Smooth muscle cell (in vitro differentiated cells): ENCODE data around the gene TNS3. TPM values are rescaled to one million over a fixed set of nuclear protein-coding genes. Genes with fewer than 3 reads are reported as not detected.
A peak's percentile ranks its signal among the peaks of the same experiment; 100 is the strongest.

Experiments used
- DNase-seq: peaks from one replicate; lab custom pipeline; 2025; ENCODE audit not compliant: unreplicated experiment; lab: John Stamatoyannopoulos, UW
- H2AFZ ChIP-seq: fragments of 200-600 bp; sonication (generic); 2 replicates; pipeline ENCODE4 v1.6.0; 2016; ENCODE audit warnings: antibody characterized with exemption, low read depth, mild to moderate bottlenecking
- H3F3A ChIP-seq: fragments of 200-600 bp; sonication (generic); 2 replicates; pipeline ENCODE4 v1.6.0; 2017; ENCODE audit warnings: antibody characterized with exemption, low read depth
- H3K27ac ChIP-seq: fragments of 200-600 bp; sonication (generic); 2 replicates; pipeline ENCODE4 v1.5.1; 2016; ENCODE audit warnings: low read depth, mild to moderate bottlenecking
- H3K27me3 ChIP-seq: fragments of 200-600 bp; sonication (generic); 2 replicates; pipeline ENCODE4 v1.6.1; 2016; ENCODE audit warnings: low read depth, mild to moderate bottlenecking
- H3K36me3 ChIP-seq: fragments of 200-600 bp; sonication (generic); 2 replicates; pipeline ENCODE4 v1.5.1; 2016; ENCODE audit warnings: low read depth
- H3K4me1 ChIP-seq: fragments of 200-600 bp; sonication (generic); 2 replicates; pipeline ENCODE4 v1.5.1; 2016; ENCODE audit warnings: low read depth
- H3K4me2 ChIP-seq: fragments of 200-600 bp; sonication (generic); 2 replicates; pipeline ENCODE4 v1.6.0; 2016; ENCODE audit warnings: mild to moderate bottlenecking
- H3K4me3 ChIP-seq: fragments of 200-600 bp; sonication (generic); 2 replicates; pipeline ENCODE4 v1.5.1; 2016; ENCODE audit warnings: mild to moderate bottlenecking
- H3K79me2 ChIP-seq: fragments of 200-600 bp; sonication (generic); 2 replicates; pipeline ENCODE4 v1.6.0; 2016; ENCODE audit warnings: low read depth, mild to moderate bottlenecking
- H3K9ac ChIP-seq: fragments of 200-600 bp; sonication (generic); 2 replicates; pipeline ENCODE4 v1.6.0; 2016; ENCODE audit warnings: low read depth
- H3K9me3 ChIP-seq: fragments of 200-600 bp; sonication (generic); replicated peaks from 2 replicates; pipeline ENCODE4 v1.5.1; 2016; ENCODE audit warnings: low read depth
- H4K20me1 ChIP-seq: fragments of 200-600 bp; sonication (generic); 2 replicates; pipeline ENCODE4 v1.6.0; 2016; ENCODE audit warnings: low read depth
- CTCF ChIP-seq: fragments of 200-600 bp; sonication (generic); IDR thresholded peaks from 2 replicates; pipeline ENCODE4 v1.5.1; 2017; ENCODE audit warnings: borderline replicate concordance, mild to moderate bottlenecking, antibody characterized with exemption; ENCODE audit not compliant: insufficient read depth, poor library complexity, severe bottlenecking
- WGBS: methylation state at CpG from one replicate; pipeline ENCODE4 v1.1.7; 2016; ENCODE audit warnings: low lambda C conversion rate; 5-methylcytosine and 5-hydroxymethylcytosine counted together
- polyA plus RNA-seq: library from polyadenylated mRNA; unstranded; fragments of >200 nt; fragmentation: Nextera tagmentation; extraction: Ambion mirVana; gene quantifications from 2 replicates; pipeline ENCODE4 v1.2.1, GENCODE V29; 2016
- total RNA-seq: library from RNA; depleted of rRNA; stranded (reverse); fragments of >200 nt; gene quantifications from 2 replicates; pipeline ENCODE4 v1.2.3, GENCODE V29; 2014

TNS3 gene
- total and polyA plus RNA-seq, 2 experiments from 2014 or later: 32.6 to 50.5 TPM

GRCh38 chr7:47515305-47515834 lies 66.5 kb downstream of the TNS3 start:
- TF ChIP-seq CTCF: no peak
- no peaks in the 10 kb centered on the region for H3K36me3 ChIP-seq
- peak overlapping the region; percentile 94 for H3K27ac ChIP-seq
- H3F3A ChIP-seq: peaks cover 37% of the 10 kb centered on the region
- H3K9ac ChIP-seq: no peak overlapping the region
- H3K79me2 ChIP-seq: peaks cover 62% of the 10 kb centered on the region
- no peak overlapping the region for H2AFZ ChIP-seq
- H4K20me1 ChIP-seq: no peaks in the 10 kb centered on the region
- WGBS: 94% methylated on average over 7 of the region's 7 CpGs
- H3K4me2 ChIP-seq: peak overlapping the region; percentile 67
- H3K4me3 ChIP-seq: no peak overlapping the region
- no peaks in the 10 kb centered on the region for H3K9me3 ChIP-seq
- H3K4me1 ChIP-seq: peaks cover 37% of the 10 kb centered on the region
- no peaks in the 10 kb centered on the region for H3K27me3 ChIP-seq
- DNase-seq: no peak

- Histone ChIP-seq H3K79me2 (peaks cover 68% of the 10 kb centered on the region), H2AFZ (no peak overlapping the region), H3K4me2 (peak overlapping the region; percentile 67), H3K27me3 (no peaks in the 10 kb centered on the region), H3K9me3 (no peaks in the 10 kb centered on the region), H3K36me3 (no peaks in the 10 kb centered on the region), H3K4me3 (no peak overlapping the region), H3K27ac (peak overlapping the region; percentile 94), H3K9ac (peak overlapping the region; percentile 10), H3K4me1 (peaks cover 37% of the 10 kb centered on the region), H3F3A (peaks cover 37% of the 10 kb centered on the region), H4K20me1 (no peaks in the 10 kb centered on the region)
- WGBS: 70% methylated on average over 3 of the region's 3 CpGs
- DNase-seq: no peak
- no peak for TF ChIP-seq CTCF
Observed at GRCh38 chr7:47514818-47515217, 67.1 kb downstream of the TNS3 start.

- Histone ChIP-seq H3K4me3 (no peak overlapping the region), H3K36me3 (no peaks in the 10 kb centered on the region), H3K9me3 (no peaks in the 10 kb centered on the region), H4K20me1 (no peaks in the 10 kb centered on the region), H2AFZ (no peak overlapping the region), H3K27ac (peak overlapping the region; percentile 94), H3K9ac (peak overlapping the region; percentile 10), H3K4me1 (peaks cover 36% of the 10 kb centered on the region), H3K79me2 (peaks cover 72% of the 10 kb centered on the region), H3F3A (peaks cover 35% of the 10 kb centered on the region), H3K27me3 (no peaks in the 10 kb centered on the region), H3K4me2 (peak overlapping the region; percentile 67)
- WGBS: 88% methylated on average over 4 of the region's 4 CpGs
- no peak for DNase-seq
- no peak for TF ChIP-seq CTCF
Observed at GRCh38 chr7:47514367-47514766, 67.5 kb downstream of the TNS3 start.

GRCh38 chr7:47513741-47514241 lies 68.1 kb downstream of the TNS3 start:
- Histone ChIP-seq H3F3A (peaks cover 30% of the 10 kb centered on the region), H3K4me3 (no peak overlapping the region), H4K20me1 (no peaks in the 10 kb centered on the region), H3K27me3 (no peaks in the 10 kb centered on the region), H3K79me2 (peaks cover 78% of the 10 kb centered on the region), H3K4me1 (peaks cover 31% of the 10 kb centered on the region), H3K36me3 (no peaks in the 10 kb centered on the region), H2AFZ (no peak overlapping the region), H3K9ac (peak overlapping the region; percentile 67), H3K27ac (peak overlapping the region; percentile 94), H3K4me2 (peak overlapping the region; percentile 67), H3K9me3 (no peaks in the 10 kb centered on the region)
- DNase-seq: no peak
- no peak for TF ChIP-seq CTCF
- 1% methylated on average over 12 of the region's 12 CpGs for WGBS
